Fibroblast of peridontal ligament (primary cell): ENCODE results near the gene UNC13C.

Experiments used
- DNase-seq: peaks from one replicate; pipeline ENCODE4 v3.0.0-alpha.2; 2010; ENCODE audit errors: extremely low read depth

Gene UNC13C

DNA sequence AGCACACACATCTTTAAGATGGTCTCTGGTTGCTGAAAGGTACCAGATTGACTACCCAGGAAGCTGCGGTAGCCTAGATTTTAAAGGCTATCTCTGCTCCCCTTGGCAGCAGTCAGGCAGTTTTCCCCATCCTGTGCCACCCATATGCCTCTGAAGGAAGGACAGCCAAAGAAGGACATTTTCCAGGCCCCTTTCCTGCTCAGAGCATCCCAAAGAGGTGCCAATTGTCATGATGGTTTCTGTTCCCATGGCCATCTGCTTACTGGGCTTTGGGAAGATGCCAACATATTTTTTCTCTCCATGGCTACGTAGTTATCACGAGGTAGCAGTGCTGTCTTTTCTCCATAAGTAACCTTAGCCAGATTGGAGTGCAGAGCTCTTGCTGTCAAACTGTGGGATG, 39.7 kb downstream of the UNC13C start:
- no peak for DNase-seq

GRCh38 chr15:54026258-54026657, 48.0 kb downstream of the UNC13C start:
- no peak for DNase-seq

DNA sequence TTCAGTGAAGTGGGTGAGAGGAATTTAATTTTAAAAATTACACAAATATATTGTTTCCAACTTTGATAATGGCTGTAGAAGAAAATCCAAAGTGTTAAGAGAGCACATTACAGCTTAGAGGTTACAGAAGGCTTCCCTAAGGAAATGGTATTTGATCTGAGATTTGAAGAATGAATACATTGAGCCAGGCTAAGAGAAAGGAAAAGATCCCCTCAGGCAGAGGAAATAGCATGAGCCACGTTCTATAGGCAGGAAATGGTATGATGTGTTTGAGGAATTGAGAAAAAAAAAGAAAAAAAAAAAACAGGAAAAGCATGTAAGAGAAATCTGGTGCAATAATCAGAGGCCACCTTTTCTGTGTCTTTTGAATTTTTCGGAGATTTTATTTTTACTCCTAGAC, 48.6 kb downstream of the UNC13C start:
- no peak for DNase-seq

DNA sequence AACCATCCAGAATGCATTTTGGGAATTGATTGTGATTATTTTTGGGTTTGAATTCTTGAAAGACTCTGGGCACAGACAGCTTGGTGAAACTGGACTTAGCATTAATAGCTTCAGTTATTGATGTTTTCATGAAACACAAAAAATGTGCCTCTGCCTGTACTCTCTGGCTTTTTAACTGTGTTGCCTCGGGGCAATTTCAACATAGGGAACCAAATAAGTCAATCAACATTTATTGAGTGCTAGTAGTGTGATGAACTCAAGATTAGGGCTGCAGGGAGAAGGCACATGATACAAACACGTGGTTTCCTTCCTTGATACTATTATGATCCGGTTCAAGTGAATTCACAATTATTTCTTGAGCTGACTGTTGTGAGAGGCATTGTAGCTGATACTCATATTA, 50.8 kb downstream of the UNC13C start:
- DNase-seq: no peak

GRCh38 chr15:54032066-54032465, 53.8 kb downstream of the UNC13C start:
- DNase-seq: no peak

- no peak for DNase-seq
Measured at GRCh38 chr15:54033356-54033860, 55.2 kb downstream of the UNC13C start.

GRCh38 chr15:54033869-54034458, 55.7 kb downstream of the UNC13C start:
- no peak for DNase-seq

GRCh38 chr15:54035616-54036015, 57.4 kb downstream of the UNC13C start:
- no peak for DNase-seq

DNA sequence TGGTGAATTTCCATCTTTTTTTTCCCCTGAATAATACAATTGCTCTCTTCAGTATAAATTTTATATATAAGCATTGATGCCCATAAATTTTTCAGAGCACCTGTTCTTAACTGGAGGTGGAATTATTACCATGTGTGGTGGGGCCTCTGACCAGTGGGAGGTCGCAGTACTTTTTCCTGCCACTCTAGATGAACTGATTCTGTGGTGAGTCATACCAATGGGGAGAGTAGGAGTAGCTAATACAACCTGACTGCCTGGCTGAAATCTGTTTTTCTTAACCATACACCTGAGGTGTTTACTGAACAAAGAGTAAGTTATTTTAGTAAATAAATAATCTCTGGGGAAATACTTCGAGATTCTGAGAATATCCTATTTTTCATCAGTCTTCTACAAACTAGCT, 67.2 kb downstream of the UNC13C start:
- DNase-seq: no peak

GRCh38 chr15:54046093-54046492, 67.9 kb downstream of the UNC13C start:
- DNase-seq: no peak

GRCh38 chr15:54064365-54064764, 86.1 kb downstream of the UNC13C start:
- no peak for DNase-seq

GRCh38 chr15:54066403-54066802, 88.2 kb downstream of the UNC13C start:
- no peak for DNase-seq

DNA sequence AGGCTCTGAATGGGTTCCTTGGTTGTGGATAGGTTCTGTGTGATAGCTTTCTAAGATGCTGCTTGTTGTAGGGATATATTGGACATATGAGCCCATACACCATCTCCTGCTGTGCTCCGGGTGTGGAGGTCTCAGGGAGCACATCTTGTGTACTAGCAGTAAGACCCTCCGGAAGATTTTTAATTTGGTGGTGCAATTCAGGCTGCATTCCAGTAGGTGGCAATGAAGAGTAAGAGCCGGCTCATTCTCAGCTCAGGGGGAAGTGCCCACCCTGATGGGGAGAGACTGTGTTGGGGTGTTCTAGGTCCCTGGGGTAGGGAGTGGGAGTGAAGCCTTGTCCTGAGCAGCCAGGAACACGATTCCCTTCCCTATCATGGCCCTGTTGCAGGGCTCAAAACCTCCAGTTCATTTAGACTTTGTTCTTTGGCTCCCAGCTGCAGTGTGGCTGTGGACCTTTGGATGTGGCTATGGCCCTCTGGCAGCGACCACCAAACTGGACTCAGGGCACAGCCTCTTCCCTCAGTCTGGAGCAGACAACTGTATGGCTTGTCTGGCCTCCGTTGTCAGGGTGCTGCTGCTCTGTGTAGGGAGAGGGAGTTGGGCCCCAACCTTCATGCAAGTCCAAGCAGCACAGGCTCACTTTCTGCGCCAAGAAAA, 104.7 kb downstream of the UNC13C start:
- DNase-seq: no peak

DNA sequence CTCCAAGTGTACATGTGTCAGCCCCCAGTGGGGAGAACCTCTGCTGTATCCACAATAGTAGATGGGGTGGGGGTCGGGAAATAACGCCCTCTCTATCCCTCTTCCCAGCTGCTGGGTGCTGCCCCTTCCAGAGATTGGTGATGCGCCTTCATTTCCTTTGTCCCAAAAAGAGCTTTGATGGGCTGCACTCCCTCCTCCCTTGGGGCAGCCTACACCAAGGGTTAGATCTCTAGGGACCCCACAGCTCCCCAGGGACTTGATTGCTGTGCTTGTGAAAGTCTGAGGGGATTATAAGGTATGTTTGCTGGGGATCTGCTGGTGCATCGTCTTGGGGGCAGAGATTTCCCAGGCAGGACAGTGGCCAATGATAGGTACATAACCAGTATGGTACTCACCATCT, 105.3 kb downstream of the UNC13C start:
- DNase-seq: no peak

- DNase-seq: no peak
Measured at GRCh38 chr15:54083991-54084390, 105.8 kb downstream of the UNC13C start.

GRCh38 chr15:54088837-54089236, 110.6 kb downstream of the UNC13C start:
- no peak for DNase-seq

DNA sequence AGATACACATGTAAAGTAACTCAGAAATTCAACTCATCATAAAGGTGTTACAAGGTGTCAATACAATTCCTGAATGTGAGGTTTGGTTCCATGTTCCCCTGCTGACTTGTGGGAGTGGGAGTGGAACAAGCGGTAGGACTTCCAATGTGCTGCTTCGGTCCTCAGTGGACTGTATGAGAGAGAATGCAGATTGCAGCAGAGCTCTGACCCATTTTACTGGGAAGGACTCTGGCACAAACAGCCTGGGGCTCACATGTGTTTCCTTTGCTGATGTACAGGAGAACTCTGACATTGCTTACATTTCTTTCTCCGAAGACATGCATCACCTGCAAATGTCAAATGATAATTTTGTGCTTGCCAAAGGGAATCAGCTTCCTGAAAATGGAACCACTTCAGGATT, 111.5 kb downstream of the UNC13C start:
- no peak for DNase-seq

GRCh38 chr15:54091651-54092050, 113.4 kb downstream of the UNC13C start:
- DNase-seq: no peak

DNA sequence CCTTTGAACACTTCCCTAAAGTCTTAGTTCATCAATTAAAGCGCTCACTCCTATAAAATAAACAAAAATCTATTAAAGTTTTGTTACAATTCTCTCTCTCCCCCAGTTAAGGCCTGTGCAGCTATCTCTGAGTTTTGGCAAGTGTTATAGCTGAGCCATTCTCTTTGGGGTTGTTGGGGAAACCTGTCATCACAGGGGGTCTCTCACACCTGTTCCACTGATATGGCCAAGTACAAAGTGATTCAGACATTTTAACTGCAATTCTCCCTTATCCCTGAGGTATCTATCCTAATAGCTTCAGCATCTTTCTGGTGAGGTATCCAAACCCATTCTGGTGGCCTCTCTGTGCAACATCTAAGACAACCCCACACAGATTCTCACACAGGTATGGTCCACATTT, 116.4 kb downstream of the UNC13C start:
- no peak for DNase-seq

- no peak for DNase-seq
Measured at GRCh38 chr15:54097019-54097418, 118.8 kb downstream of the UNC13C start.

GRCh38 chr15:54099010-54099409, 120.8 kb downstream of the UNC13C start:
- DNase-seq: no peak

- no peak for DNase-seq
Measured at GRCh38 chr15:54101664-54102270, 123.5 kb downstream of the UNC13C start.

GRCh38 chr15:54102704-54103103, 124.5 kb downstream of the UNC13C start:
- no peak for DNase-seq
